ENCODE data around the gene GOLGA5.
"Not testable (repeated sequence)": the region's sequence is repeated elsewhere in the genome, so short reads cannot be mapped to it uniquely, and the experiment has no call there.

The GOLGA5 gene

DNA sequence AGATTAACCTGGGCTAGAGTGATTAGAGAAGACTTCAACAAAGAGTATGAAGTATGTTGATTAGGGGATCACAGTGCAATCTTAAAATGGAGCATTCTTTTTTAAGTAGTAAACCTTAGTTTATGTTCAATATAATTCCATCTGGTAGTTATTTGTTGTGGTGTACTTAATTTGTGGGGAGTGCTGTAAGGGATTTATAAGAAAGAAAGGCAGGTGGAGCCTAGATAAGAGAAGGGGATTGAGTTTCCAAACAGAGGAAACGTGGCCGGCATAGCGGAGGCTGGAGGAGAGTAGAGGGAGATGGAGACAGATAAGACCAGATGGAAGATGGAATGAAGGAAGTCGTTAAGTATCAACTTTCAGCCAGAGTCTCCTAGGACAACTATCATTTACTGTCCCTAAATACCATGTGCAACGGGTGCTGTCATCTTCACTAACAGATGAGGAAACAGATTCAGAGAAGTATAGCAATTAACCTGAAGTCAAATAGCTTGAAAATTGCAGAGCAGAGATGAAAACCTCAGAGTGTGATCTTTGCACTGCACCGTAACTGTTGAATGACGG, 38.1 kb downstream of the GOLGA5 start:
- no peak for DNase-seq (ENCODE audit: low read depth)

DNA sequence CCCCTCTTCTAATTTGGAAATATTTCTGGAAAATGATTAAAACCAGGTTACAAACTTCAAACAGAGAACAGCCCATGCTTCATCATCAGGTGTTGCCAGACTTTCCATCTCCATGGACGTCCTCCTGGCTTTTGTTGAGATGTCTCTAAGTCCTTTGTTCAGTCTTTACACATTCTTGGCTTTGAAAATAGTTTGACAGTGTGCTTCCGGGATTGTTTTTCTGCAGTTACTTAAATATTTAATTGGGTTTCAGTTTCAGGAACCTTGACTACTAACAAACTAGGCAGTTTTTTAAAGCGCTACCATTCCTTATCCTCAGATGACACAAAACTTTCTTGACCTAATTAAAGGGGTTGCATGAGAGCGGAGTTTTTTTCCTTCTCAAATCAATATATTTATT, 47.8 kb downstream of the GOLGA5 start:
- DNase-seq (ENCODE audit: low read depth) = no peak

DNA sequence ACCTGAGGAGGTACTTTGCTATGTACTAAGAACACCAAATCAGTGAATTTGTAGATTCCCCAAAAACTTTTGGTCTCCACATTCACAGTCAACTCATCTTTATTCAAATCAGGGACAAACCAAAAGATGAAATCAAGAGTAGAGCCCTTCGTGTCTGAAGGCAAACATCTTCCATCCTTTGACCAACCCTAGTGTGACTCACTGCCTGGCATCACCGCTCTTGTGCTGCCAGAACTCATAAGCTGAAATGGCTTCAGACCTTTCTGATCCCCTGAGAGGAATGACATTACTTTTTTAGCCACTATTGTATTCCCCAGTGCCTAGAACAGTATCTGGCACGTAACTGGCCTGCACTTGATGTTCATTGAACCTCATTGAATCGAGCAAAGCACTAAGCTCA, 50.1 kb downstream of the GOLGA5 start:
- DNase-seq (ENCODE audit: low read depth) = peak; percentile 5

DNA sequence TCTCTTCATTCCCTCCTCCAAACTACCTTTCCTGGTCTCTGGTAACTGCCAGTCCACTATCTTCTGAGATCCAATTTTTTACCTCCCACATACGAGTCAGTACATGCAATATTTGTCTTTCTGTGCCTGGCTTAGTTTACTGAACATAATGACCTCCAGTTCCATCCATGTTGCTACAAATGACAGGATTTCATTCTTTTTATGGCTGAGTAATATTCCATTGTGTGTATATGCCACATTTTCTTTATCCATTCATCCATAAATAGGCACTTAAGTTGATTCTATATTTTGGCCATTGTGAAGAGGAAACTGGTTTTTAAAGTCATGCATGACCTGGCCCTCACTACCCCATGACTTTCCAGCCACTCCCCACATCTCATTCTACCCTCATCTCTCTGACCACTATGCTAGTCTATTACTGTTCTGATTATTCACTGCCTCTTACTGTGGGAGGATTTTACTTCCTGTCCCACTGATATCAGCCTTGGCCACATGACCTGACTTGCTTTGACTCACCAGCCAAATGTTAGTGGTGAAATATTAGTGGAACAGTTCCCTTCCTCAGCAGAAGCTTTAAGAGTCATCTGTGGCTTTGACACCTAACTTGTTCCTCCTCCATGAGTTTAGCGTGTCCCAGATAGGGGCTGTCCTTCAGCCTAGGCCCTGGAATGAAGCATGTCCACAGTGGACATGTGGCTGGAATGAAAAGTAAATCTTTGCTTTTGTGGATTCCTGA, 52.2 kb downstream of the GOLGA5 start:
- peak; percentile 94 for DNase-seq (ENCODE audit: low read depth)

DNA sequence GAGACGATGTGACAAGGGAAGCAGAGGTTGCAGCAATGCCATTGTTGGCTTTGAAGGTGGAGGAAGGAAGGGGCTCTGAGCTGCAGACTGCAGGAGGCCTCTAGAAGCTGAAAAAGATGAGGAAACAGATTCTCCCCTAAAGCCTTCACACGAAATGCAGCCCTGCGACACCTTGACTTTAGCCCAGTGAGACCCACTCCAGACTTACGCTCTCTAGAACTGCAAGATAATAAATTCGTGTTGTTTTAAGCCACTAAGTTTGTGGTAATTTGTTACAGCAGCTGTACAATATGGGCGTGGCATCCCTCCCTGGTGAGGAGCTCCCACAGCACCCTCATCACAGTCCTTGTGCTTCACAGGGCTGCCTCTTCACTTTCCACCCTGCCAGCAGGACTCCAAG, 53.2 kb downstream of the GOLGA5 start:
- DNase-seq (ENCODE audit: low read depth) = no peak

DNA sequence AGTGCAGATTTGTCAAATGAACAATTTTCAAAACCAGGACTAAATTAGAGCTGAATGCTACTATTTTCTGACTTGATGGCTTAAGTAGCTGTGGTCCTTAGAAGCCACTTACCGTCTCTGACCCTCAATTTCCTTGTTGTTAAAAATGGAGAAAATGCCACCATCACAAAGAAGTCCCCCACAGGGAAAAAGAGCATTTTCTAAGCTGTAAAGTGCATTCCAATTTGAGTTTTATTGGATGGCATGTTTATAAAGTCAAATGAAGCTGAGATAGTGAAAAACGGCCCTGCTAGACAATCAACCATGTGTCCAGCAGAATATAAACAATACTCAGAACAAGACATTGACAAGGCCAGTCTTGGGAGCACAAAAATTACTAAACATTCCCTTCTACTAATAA, 53.6 kb downstream of the GOLGA5 start:
- DNase-seq (ENCODE audit: low read depth) = no peak

DNA sequence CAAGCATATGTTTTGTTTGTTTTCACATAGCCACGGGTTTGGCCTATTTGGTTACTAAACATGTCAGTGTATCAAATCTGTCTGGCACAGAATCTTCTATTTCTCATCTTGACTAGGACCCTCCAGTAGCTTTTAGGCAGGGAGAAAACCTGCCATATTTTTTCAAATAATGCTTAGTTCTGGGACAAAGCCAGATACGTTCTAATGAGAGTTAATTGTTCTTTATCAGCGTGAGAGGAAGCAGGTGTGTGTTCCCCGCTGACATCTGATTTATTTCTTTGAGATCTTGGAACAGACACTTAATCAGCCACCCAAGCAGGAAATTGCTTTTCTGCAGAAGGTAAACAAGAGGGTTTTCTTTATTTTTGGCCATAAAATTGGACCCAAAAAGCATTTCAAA, 54.8 kb downstream of the GOLGA5 start:
- DNase-seq (ENCODE audit: low read depth) = no peak

DNA sequence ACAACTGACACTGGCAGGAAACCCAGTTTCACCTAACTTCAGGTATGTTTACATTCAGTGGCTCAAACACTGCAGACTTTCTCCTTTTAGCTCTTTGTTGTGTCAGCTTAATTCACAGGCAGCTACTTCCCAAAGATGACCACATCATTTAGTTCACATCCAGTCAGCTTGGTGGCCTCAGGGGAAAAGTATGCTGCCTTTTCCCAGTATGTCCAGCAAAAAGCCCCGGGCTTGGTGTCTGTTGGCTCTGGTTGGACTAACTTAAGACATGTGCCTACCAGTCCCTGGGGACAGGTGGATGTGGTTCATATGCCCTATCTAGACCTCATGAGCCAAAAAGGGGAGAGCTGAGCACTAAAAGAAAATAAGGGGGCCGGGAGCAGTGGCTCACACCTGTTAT, 56.4 kb downstream of the GOLGA5 start:
- no peak for DNase-seq (ENCODE audit: low read depth)

DNA sequence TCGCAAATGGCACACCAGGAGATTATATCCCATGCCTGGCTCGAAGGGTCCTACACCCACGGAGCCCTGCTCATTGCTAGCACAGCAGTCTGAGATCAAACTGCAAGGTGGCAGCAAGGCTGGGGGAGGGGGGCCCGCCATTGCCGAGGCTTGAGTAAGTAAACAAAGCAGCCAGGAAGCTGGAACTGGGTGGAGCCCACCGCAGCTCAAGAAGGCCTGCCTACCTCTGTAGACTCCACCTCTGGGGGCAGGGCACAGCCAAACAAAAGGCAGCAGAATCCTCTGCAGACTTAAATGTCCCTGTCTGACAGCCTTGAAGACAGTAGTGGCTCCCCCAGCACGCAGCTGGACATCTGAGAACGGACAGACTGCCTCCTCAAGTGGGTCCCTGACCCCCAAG, 59.0 kb downstream of the GOLGA5 start:
- not testable (repeated sequence) for DNase-seq (ENCODE audit: low read depth)

DNA sequence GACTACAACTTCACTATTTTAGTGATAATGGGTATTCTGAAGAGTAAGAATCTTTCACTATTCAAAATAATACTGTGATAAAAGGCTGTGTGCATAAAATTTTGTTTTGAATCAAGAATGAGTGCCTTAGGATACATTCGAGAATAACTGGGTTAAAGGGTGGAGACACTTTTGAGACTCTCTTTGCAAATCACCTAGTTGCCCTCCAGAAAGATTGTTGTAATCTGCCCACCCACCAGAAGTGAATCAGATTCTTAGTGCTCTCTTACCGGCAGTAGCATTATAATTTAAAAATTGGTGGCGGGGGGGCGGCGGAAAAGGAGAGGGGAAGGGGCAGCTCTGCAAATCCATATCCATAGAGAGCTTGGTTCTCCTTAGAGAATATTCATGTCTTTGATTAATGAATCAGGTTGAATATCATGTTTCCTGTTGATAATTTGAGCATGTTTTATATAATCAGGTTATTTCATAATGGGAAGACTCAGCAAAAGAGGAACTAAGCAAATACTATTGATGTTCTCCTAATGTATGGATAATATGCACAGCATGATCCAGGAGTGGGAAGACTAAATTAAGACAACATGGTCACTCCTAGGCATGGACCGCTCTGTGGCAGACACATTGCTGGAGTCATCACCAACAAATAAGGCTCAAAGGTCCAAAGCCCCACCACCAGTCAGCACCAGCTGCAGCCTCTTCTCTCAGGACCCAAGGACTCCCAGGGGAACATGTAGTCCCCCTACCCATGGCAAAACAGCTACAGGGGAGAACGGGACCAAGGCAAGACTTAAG, 66.1 kb downstream of the GOLGA5 start:
- no peak for DNase-seq (ENCODE audit: low read depth)

DNA sequence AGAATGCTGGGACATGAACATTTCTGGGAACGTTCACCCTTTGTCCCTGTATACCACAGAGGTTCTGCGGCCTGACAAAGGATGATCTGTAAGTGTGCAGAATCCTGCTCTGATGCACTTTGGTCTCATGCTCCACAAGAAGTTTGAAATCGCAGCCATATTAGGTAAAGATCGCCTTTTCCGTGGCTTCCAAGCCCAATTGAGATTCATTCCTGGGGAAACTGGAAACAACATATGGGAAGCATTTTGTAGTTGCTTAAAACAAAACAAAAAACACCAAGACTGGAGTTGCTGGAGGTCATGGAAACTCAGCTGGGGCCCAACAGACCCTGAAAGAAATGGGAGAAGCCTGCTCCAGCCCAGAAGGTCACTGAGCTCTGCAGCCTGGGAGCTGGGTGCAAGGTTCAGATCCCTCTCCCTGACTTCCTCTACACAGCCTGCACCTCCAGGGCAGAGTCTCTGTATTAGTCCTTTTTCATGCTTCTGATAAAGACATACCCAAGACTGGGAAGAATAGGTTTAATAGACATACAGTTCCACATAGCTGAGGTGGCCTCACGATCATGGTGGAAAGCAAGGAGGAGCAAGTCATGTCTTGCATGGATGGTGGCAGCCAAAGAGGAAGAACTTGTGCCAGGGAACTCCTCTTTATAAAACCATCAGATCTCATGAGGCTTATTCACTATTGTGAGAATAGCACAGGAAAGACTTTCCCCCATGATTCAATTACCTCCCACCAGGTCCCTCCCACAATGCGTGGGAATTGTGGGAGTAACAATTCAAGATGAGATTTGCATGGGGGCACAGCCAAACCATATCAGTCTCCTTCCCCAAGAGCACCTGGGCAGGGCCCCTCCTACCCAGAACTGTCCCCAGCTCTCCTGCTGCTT, 68.0 kb downstream of the GOLGA5 start:
- no peak for DNase-seq (ENCODE audit: low read depth)

DNA sequence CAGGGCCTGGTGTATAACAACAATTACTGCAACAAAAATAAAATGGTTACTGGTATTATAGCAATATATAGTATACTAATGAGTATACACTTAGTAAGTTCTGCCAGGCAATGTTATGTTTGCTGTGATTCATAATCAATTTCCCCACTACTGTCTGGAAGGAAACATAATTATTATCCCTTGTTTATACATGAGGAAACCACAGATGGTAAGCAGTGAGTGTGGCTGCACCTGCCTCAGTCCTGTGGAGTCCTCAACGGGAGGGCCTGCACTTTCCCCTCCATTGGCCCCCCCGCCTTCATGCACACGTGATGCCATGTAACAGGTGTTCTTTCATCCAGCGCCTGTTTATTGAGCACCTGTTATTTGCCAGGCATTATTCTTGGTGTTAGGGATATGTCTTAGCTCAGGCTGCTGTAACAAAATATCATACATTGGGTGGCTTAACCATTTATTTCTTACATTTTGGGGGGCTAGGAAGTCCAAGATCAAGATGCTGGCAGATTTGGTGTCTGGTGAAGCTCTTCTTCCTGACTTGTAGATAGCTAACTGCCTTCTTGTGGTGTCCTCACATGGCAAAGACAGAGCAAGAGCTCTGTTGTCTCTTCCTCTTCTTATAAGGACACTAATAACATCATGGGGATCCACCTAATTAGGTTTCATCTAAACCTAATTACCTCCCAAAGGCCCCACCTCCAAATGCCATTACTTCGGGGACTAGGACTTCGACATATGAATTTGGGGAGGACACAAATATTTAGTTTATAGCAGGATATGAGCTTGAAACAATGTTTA, 69.4 kb downstream of the GOLGA5 start:
- no peak for DNase-seq (ENCODE audit: low read depth)

DNA sequence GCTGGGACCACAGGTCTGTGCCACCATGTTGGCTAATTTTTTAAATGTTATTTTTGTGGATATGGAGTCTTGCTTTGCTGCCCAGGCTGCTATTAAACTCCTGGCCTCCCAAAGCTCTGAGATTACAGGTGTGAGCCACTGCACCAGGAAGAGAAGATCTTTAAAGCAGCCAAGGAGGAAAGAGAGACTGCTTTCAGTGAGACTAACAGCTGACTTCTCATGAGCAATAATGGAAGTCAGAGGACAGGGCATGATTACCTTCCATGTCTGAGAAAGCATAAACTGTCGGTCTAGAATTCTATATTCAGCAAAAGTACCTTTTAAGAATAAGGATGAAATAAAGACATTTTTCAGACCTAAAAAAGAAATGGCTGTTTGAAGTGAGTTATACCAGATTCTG, 71.6 kb downstream of the GOLGA5 start:
- DNase-seq (ENCODE audit: low read depth) = no peak

DNA sequence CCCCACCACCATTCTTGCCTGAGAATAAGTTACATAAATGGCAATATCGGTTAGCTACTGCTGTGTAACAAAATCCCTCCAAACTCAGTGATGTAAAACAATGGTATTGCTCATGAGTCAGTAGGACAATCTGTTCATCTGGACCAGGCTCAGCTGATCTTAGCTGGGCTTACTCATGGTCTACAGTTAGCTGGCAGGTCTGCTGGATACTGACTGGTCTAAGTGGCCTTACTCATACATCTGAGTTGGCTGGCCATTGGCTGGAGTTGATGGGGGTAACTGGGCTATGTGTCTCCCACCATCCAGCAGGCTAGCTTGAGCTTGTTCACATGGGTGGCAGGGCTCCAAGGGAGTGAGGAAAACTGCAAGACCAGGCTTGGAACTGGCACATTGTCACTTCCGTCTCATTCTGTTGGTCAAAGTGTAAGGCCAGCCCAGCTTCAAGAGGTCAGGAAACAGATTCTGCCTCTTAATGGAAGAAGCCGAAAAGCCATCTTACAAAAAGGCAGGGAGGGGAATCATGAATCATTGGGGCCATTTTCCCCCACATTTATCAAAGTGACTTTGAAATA, 72.2 kb downstream of the GOLGA5 start:
- peak; percentile 17 for DNase-seq (ENCODE audit: low read depth)

DNA sequence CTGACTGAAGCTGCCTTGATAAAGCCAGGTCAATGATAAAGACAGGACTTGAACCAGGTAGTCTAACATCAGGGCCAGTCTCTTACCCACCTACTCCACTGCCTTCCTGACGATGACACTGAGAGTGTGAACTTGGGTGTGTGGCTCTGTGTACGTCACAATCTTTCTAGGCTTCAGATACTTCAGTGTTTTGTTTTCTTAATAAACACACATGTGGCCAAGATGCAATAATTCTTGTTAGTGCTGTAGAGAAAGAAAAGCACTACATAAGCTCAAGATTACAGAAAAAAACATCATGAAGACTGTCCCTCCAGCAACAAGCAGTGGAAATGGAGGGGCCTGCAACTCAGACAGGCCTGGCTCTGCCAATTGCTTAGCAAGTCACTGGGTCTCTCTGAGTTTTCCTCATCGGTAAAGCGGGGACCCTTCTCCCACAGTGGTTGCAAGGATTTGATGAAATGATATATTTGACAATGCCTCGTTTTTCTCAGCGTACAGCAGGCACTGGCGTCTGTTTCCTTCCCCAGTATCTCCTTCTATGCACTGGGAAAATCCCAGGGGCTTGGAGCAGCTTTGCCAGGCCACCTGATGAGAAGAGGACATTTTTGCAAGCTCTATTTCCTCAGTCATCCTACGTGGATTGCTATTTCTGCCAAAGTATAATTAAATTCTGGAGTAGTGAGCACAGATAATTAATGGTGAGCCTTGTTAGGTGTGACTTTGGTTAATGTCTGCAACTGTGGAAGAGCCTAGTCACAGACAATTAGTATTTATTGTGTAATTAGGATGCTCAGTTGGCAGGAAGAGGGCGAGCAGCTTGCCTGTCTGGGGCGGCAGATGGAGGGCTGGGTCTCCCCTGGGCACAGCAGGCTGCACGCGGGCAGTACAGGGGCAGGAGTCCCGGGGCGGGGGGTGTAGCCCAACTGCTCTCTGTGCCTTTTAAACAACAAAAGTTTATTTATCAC, 73.1 kb downstream of the GOLGA5 start:
- no peak for DNase-seq (ENCODE audit: low read depth)

DNA sequence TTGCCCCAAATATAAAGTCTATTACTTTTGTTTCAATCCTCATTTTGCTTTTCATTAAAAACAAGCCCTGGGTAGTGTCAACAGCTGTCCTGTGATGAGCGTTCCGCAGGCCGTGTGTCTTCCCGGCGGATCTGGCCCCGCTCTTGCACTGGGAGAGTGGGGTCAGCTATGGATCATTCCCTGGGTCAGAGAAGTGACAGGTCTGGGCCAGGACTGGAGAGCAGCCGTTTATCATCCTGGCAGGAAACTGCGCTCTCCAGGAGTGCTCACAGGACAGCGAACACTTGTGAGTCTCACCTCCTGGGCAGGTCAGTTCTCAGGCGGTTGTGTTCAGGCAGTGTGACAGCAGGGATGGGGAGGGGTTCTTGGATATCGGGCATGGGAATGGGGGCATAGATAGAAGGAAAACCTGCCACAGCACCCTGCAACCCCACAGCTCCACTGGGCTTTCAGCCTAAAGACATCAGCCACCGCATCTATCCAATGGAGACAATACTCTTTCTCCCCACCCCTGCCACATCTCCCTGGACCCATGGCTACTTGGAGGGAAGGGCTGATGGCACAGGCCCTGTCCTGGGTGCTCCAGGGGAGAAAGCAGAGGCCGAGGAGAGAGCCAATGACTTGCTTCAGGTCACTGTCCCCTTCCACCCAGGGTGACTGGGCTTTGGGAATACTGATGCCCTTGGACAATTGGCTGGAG, 81.0 kb downstream of the GOLGA5 start:
- no peak for DNase-seq (ENCODE audit: low read depth)

DNA sequence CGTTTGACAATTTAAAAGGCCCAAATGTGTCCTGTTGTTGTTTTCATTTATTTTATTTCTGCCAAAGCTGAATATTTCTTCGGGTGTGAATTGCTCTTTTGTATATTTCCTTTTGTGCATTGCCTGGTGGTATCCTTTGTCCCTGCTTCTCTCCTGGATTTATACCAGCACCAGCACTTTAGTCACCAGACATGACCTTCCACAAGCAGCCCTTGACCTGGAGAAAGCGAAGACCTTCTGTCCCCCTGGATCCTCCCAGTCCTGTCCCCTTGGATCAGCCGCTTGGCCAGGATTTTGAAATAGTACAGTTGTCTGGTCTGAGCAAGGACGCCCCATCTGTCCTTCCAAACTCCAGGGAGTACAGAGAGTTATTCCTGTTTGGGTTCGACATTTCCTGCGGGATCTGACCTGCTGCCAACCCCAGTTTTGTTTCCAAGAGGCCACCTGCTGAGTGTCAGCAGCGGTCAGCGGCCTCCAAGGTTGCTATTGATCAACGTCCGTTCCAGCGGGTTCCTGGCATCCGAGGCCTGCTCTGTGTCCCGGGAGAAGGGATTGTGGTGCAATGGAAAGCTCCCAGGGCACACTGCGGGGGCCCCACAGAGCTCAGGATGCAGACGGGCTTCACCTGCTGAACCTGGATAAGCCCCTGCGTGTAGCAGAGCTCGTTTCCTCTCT, 83.8 kb downstream of the GOLGA5 start:
- DNase-seq (ENCODE audit: low read depth) = peak; percentile 59

DNA sequence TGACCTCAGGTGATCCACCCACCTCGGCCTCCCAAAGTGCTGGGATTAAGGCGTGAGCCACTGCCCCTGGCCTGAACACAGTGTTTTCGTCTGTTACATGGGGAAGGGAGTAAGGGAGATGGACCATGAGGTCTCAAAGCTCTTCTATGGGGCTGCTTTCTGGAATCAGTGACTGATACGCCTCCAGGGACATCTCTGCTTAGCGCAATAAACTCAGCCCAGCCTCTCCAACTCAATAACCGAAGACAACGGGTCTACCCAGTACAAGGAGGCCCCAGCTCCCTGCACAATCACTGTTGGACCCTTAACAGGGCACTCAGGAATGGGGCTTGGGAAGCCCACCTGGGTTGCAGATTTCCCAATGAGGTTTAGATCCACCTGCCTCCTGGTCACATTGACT, 86.2 kb downstream of the GOLGA5 start:
- DNase-seq (ENCODE audit: low read depth) = no peak

DNA sequence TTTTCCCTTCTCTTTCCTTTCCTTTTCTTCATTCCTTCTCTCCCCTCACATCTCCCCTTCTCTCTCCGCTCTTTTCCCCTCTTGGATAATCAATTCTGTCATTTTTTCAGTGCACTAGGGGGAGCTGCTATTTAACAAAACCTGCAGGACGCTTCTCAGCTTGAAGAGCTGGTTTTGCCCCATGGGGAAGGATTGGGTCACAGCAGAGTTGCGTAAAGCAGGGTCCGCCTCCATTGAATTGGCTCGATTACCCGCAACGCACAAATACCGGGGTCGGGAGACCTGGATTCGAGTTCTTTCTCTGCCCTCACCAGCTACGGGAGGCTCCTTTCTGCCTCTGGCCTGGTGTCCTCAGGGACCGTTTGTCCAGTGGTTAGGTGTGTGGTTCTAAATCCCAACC, 86.7 kb downstream of the GOLGA5 start:
- DNase-seq (ENCODE audit: low read depth) = peak; percentile 31
